ENCODE data around the gene MPHOSPH10.
"Not testable (repeated sequence)": the region's sequence is repeated elsewhere in the genome, so short reads cannot be mapped to it uniquely, and the experiment has no call there.

MPHOSPH10 gene

GRCh38 chr2:71157124-71157793, 26.8 kb downstream of the MPHOSPH10 start:
- in situ Hi-C loops (cut with HindIII; ENCODE audit: low sequenced_read_pairs), result no loop called here

GRCh38 chr2:71166812-71167211, 36.4 kb downstream of the MPHOSPH10 start:
- in situ Hi-C loops (cut with HindIII; ENCODE audit: low sequenced_read_pairs), result no loop called here

- in situ Hi-C loops (cut with HindIII; ENCODE audit: low sequenced_read_pairs), result no loop called here
These were observed 42.7 kb downstream of the MPHOSPH10 start for GRCh38 chr2:71173096-71173495.

- in situ Hi-C loops (cut with HindIII; ENCODE audit: low sequenced_read_pairs), result no loop called here
These were observed 43.8 kb downstream of the MPHOSPH10 start for GRCh38 chr2:71174207-71174606.

- in situ Hi-C loops (cut with HindIII; ENCODE audit: low sequenced_read_pairs), result not testable (repeated sequence)
These were observed 48.4 kb downstream of the MPHOSPH10 start for GRCh38 chr2:71178836-71179235.

- in situ Hi-C loops (cut with HindIII; ENCODE audit: low sequenced_read_pairs), result no loop called here
These were observed 50.9 kb downstream of the MPHOSPH10 start for GRCh38 chr2:71181316-71181715.

- in situ Hi-C loops (cut with HindIII; ENCODE audit: low sequenced_read_pairs), result not testable (repeated sequence)
These were observed 53.1 kb downstream of the MPHOSPH10 start for GRCh38 chr2:71183306-71184115.

- in situ Hi-C loops (cut with HindIII; ENCODE audit: low sequenced_read_pairs), result loop anchor here (5.0 kb wide), 1 partner anchor 95 kb away; no protein-coding TSS in a partner anchor
These were observed 56.5 kb downstream of the MPHOSPH10 start for GRCh38 chr2:71186973-71187372.

GRCh38 chr2:71187589-71187988, 57.2 kb downstream of the MPHOSPH10 start:
- in situ Hi-C loops (cut with HindIII; ENCODE audit: low sequenced_read_pairs), result loop anchor here (5.0 kb wide), 1 partner anchor 95 kb away; no protein-coding TSS in a partner anchor

GRCh38 chr2:71190656-71191569, 60.5 kb downstream of the MPHOSPH10 start:
- in situ Hi-C loops (cut with HindIII; ENCODE audit: low sequenced_read_pairs), result no loop called here

- in situ Hi-C loops (cut with HindIII; ENCODE audit: low sequenced_read_pairs), result no loop called here
These were observed 61.1 kb downstream of the MPHOSPH10 start for GRCh38 chr2:71191570-71191943.
